GM23338 (cell line): ENCODE measurements around the gene COG7. TPM values are rescaled to one million over a fixed set of nuclear protein-coding genes. Genes with fewer than 3 reads are reported as not detected.

Source experiments
- ATAC-seq: fragments of 200-7000 bp; cut with Tn5 transposase; 3 replicates; pipeline ENCODE4 v1.9.1; 2020
- DNase-seq: peaks from one replicate; pipeline ENCODE4 v3.0.0-alpha.2; 2015; ENCODE audit warnings: low spot score
- H2AFZ ChIP-seq: fragments of 200-600 bp; sonication (generic); 2 replicates; pipeline ENCODE4 v1.8.0; 2016; ENCODE audit warnings: antibody characterized with exemption, mild to moderate bottlenecking, moderate library complexity
- H3F3A ChIP-seq: fragments of 200-600 bp; sonication (generic); replicated peaks from 2 replicates; pipeline ENCODE4 v1.8.0; 2017; ENCODE audit warnings: antibody characterized with exemption, mixed run types, low read depth
- H3K27ac ChIP-seq: fragments of 200-600 bp; sonication (generic); 2 replicates; pipeline ENCODE4 v1.6.1; 2016; ENCODE audit warnings: low read depth
- H3K27me3 ChIP-seq: fragments of 200-600 bp; sonication (generic); 2 replicates; pipeline ENCODE4 v1.8.0; 2016; ENCODE audit warnings: mild to moderate bottlenecking, mixed run types, moderate library complexity; ENCODE audit not compliant: insufficient read depth
- H3K36me3 ChIP-seq: fragments of 200-600 bp; sonication (generic); 2 replicates; pipeline ENCODE4 v1.8.0; 2016; ENCODE audit warnings: mild to moderate bottlenecking; ENCODE audit not compliant: insufficient read depth
- H3K4me1 ChIP-seq: fragments of 200-600 bp; sonication (generic); 2 replicates; pipeline ENCODE4 v1.8.0; 2016; ENCODE audit warnings: mild to moderate bottlenecking, moderate library complexity; ENCODE audit not compliant: insufficient read depth
- H3K4me2 ChIP-seq: fragments of 200-600 bp; sonication (generic); 2 replicates; pipeline ENCODE4 v1.7.1; 2017; ENCODE audit warnings: mixed run types
- H3K4me3 ChIP-seq: fragments of 200-600 bp; sonication (generic); 2 replicates; pipeline ENCODE4 v1.6.1; 2016; ENCODE audit warnings: mixed run types
- H3K79me2 ChIP-seq: fragments of 200-600 bp; sonication (generic); replicated peaks from 2 replicates; pipeline ENCODE4 v1.8.0; 2017; ENCODE audit warnings: mild to moderate bottlenecking; ENCODE audit not compliant: insufficient read depth
- H3K9me2 ChIP-seq: fragments of 200-600 bp; sonication (generic); 2 replicates; pipeline ENCODE4 v1.8.0; 2017; ENCODE audit not compliant: insufficient read depth
- H4K20me1 ChIP-seq: fragments of 200-600 bp; sonication (generic); replicated peaks from 2 replicates; pipeline ENCODE4 v1.8.0; 2017; ENCODE audit warnings: mild to moderate bottlenecking; ENCODE audit not compliant: insufficient read depth
- H3K27ac Mint-ChIP-seq: 2 replicates; pipeline ENCODE4 v1.8.0; 2020; ENCODE audit warnings: inconsistent platforms, mild to moderate bottlenecking, moderate library complexity, mixed read lengths
- H3K27me3 Mint-ChIP-seq: 3 replicates; pipeline ENCODE4 v1.8.0; 2022; ENCODE audit warnings: low read depth, mild to moderate bottlenecking, moderate library complexity, mixed read lengths, inconsistent platforms; ENCODE audit not compliant: insufficient read depth, poor library complexity
- H3K36me3 Mint-ChIP-seq: 3 replicates; pipeline ENCODE4 v1.8.0; 2021; ENCODE audit warnings: low read depth, mild to moderate bottlenecking, inconsistent platforms, moderate library complexity, mixed read lengths
- H3K4me1 Mint-ChIP-seq: 3 replicates; pipeline ENCODE4 v1.8.0; 2020; ENCODE audit warnings: mild to moderate bottlenecking, inconsistent platforms, mixed read lengths
- H3K4me3 Mint-ChIP-seq: 3 replicates; pipeline ENCODE4 v1.8.0; 2021; ENCODE audit warnings: moderate library complexity, mild to moderate bottlenecking, inconsistent platforms, mixed read lengths
- H3K9me3 Mint-ChIP-seq: 3 replicates; pipeline ENCODE4 v1.8.0; 2020; ENCODE audit warnings: moderate library complexity, mild to moderate bottlenecking, inconsistent platforms, mixed read lengths
- CREB1 ChIP-seq: fragments of 250-450 bp; sonication (Bioruptor Pico); IDR thresholded peaks from 2 replicates; pipeline ENCODE4 v1.5.0; 2020; ENCODE audit warnings: low read depth, mild to moderate bottlenecking, moderate library complexity
- CTCF ChIP-seq, 2 experiments: fragments of 200-600 bp in 1 of 2; sonication (generic) in 1 of 2; conservative IDR thresholded peaks; 2 replicates each; pipeline versions ENCODE4 v1.5.1 to v1.6.1; 2016 to 2017; ENCODE audit warnings: antibody characterized with exemption in 2 of 2, low read depth in 2 of 2, mild to moderate bottlenecking in 2 of 2, moderate library complexity in 1 of 2
- ETS1 ChIP-seq: IDR thresholded peaks from 2 replicates; pipeline ENCODE4 v1.6.1; 2016; ENCODE audit warnings: antibody characterized with exemption
- EZH2 ChIP-seq: fragments of 200-600 bp; sonication (generic); IDR thresholded peaks from one replicate; pipeline ENCODE4 v1.8.0; 2017; ENCODE audit warnings: antibody characterized with exemption, mild to moderate bottlenecking, low read depth; ENCODE audit not compliant: unreplicated experiment
- EZH2phosphoT487 ChIP-seq: fragments of 200-600 bp; sonication (generic); IDR thresholded peaks from one replicate; pipeline ENCODE4 v1.8.1; 2018; ENCODE audit warnings: antibody characterized with exemption; ENCODE audit not compliant: unreplicated experiment
- JUNB ChIP-seq: IDR thresholded peaks from one replicate; pipeline ENCODE4 v1.6.1; 2016; ENCODE audit warnings: antibody characterized with exemption; ENCODE audit not compliant: unreplicated experiment
- NANOG ChIP-seq: IDR thresholded peaks from 2 replicates; pipeline ENCODE4 v1.6.1; 2016; ENCODE audit warnings: antibody characterized with exemption, borderline replicate concordance
- POLR2AphosphoS5 ChIP-seq: IDR thresholded peaks from 2 replicates; pipeline ENCODE4 v1.6.1; 2016; ENCODE audit warnings: antibody characterized with exemption, low read depth
- REST ChIP-seq: IDR thresholded peaks from one replicate; pipeline ENCODE4 v1.6.1; 2018; ENCODE audit warnings: antibody characterized with exemption; ENCODE audit not compliant: unreplicated experiment
- STAT1 ChIP-seq: IDR thresholded peaks from one replicate; pipeline ENCODE4 v1.6.1; 2016; ENCODE audit warnings: antibody characterized with exemption; ENCODE audit not compliant: unreplicated experiment
- ZNF114 ChIP-seq: fragments of 250-450 bp; sonication (Bioruptor Pico); IDR thresholded peaks from 2 replicates; pipeline ENCODE4 v1.5.0; 2020; ENCODE audit warnings: mild to moderate bottlenecking, moderate library complexity
- ZNF331 ChIP-seq: fragments of 250-450 bp; sonication (Bioruptor Pico); IDR thresholded peaks from 2 replicates; pipeline ENCODE4 v1.5.0; 2020; ENCODE audit warnings: low read depth, mild to moderate bottlenecking, moderate library complexity
- ZNF462 ChIP-seq: fragments of 250-450 bp; sonication (Bioruptor Pico); IDR thresholded peaks from 2 replicates; pipeline ENCODE4 v1.5.0; 2020; ENCODE audit warnings: mild to moderate bottlenecking, moderate library complexity
- polyA plus RNA-seq: library from polyadenylated mRNA; unstranded; fragments of >200 nt; fragmentation: Nextera tagmentation; extraction: Ambion mirVana; gene quantifications from 2 replicates; pipeline ENCODE4 v1.2.1, GENCODE V29; 2016
- total RNA-seq: library from RNA; depleted of rRNA; stranded (reverse); fragments of >200 nt; shearing (Covaris generic); gene quantifications from 2 replicates; pipeline ENCODE4 v1.2.3, GENCODE V29; 2014

COG7 gene
- total and polyA plus RNA-seq, 2 experiments from 2014 or later = 9.2 to 20.0 TPM

- H3K9me3 Mint-ChIP-seq = no peaks in the 10 kb centered on the region
- H3F3A ChIP-seq = no peaks in the 10 kb centered on the region
- H3K36me3 ChIP-seq = no peaks in the 10 kb centered on the region
- peaks cover 2% of the 10 kb centered on the region for H3K27me3 Mint-ChIP-seq
- H3K4me3 ChIP-seq = no peak overlapping the region
- no peak overlapping the region for H3K4me3 Mint-ChIP-seq
- DNase-seq = no peak
- H3K4me1 Mint-ChIP-seq = no peaks in the 10 kb centered on the region; the same call in 1 of the 3 replicates
- peaks cover 16% of the 10 kb centered on the region for H3K36me3 Mint-ChIP-seq
- H3K9me2 ChIP-seq = no peaks in the 10 kb centered on the region
- no peak overlapping the region for H2AFZ ChIP-seq
- no peak for ATAC-seq
- H3K4me2 ChIP-seq = no peak overlapping the region
- H3K27me3 ChIP-seq = no peaks in the 10 kb centered on the region
- H3K27ac ChIP-seq = no peak overlapping the region
- 0 out of 2 replicates have a peak, but pooled peaks cover under 1% of the 10 kb centered on the region for H3K4me1 ChIP-seq
- H3K79me2 ChIP-seq = no peaks in the 10 kb centered on the region
- H4K20me1 ChIP-seq = no peaks in the 10 kb centered on the region
- H3K27ac Mint-ChIP-seq = no peak overlapping the region
- TF ChIP-seq ETS1 (no peak), ZNF114 (CRISPR knock-in tag) (no peak), NANOG (no peak), REST (no peak), STAT1 (no peak), EZH2phosphoT487 (no peak), POLR2AphosphoS5 (no peak), ZNF331 (no peak), CREB1 (CRISPR knock-in tag) (no peak), EZH2 (no peak), CTCF (conservative IDR thresholded peaks at IDR 0.05; ENCODE audit: low read depth in 2 of 2) (no peak), JUNB (no peak), ZNF462 (CRISPR knock-in tag) (no peak)
Observed at GRCh38 chr16:23391381-23392222, 61.4 kb downstream of the COG7 start.
